ENCODE measurements around the gene LRRC53. TPM values are rescaled to one million over a fixed set of nuclear protein-coding genes. Genes with fewer than 3 reads are reported as not detected.

Gene LRRC53
- not detected for polyA plus RNA-seq (2013)

- POLR2A ChIA-PET, result no interaction called here
- Histone ChIP-seq H3K4me3 (ENCODE audit: control insufficient read depth in 1 of 7, extremely low read depth in 1 of 7, insufficient read depth in 4 of 7, low read depth in 2 of 7, low read length in 6 of 7) (no peak within 1 kb of the TSS), H3K4me1 (ENCODE audit: control extremely low read depth in 1 of 4, control insufficient read depth in 4 of 4, insufficient read depth in 4 of 4, low read length in 3 of 4) (no peaks in the 10 kb centered on the region), H3K27ac (ENCODE audit: insufficient read depth in 1 of 2, low read depth in 1 of 2, low read length in 2 of 2, poor library complexity in 1 of 2, severe bottlenecking in 2 of 2) (no peak within 1 kb of the TSS), H3K27me3 (replicated peaks in 2 of 5; ENCODE audit: control insufficient read depth in 4 of 5, insufficient read depth in 5 of 5, low read length in 4 of 5) (no peaks in the 10 kb centered on the region), H3K36me3 (ENCODE audit: control insufficient read depth in 4 of 4, insufficient read depth in 4 of 4, low read length in 3 of 4) (no peaks in the 10 kb centered on the region), H3K9me3 (ENCODE audit: control extremely low read depth in 1 of 5, control insufficient read depth in 4 of 5, insufficient read depth in 2 of 5, low read depth in 1 of 5, low read length in 4 of 5) (no peaks in the 10 kb centered on the region)
- DNase-seq, result no peak
- CTCF ChIA-PET, result no interaction called here
- 100% methylated on average over 1 of the region's 2 CpGs for whole genome bisulfite sequencing (ENCODE audit: insufficient coverage)
Observed at GRCh38 chr1:74512170-74512915, at the start of gene LRRC53. LRRC53 (minus strand) TSS chr1:74512611; CDS start chr1:74483349, 29,262 bp downstream.

- Histone ChIP-seq H3K27me3 (replicated peaks in 2 of 5; ENCODE audit: control insufficient read depth in 4 of 5, insufficient read depth in 5 of 5, low read length in 4 of 5) (no peaks in the 10 kb centered on the region), H3K4me3 (ENCODE audit: control insufficient read depth in 1 of 7, extremely low read depth in 1 of 7, insufficient read depth in 4 of 7, low read depth in 2 of 7, low read length in 6 of 7) (no peak overlapping the region), H3K27ac (ENCODE audit: insufficient read depth in 1 of 2, low read depth in 1 of 2, low read length in 2 of 2, poor library complexity in 1 of 2, severe bottlenecking in 2 of 2) (no peak overlapping the region), H3K4me1 (ENCODE audit: control extremely low read depth in 1 of 4, control insufficient read depth in 4 of 4, insufficient read depth in 4 of 4, low read length in 3 of 4) (no peaks in the 10 kb centered on the region), H3K9me3 (ENCODE audit: control extremely low read depth in 1 of 5, control insufficient read depth in 4 of 5, insufficient read depth in 2 of 5, low read depth in 1 of 5, low read length in 4 of 5) (no peaks in the 10 kb centered on the region), H3K36me3 (ENCODE audit: control insufficient read depth in 4 of 4, insufficient read depth in 4 of 4, low read length in 3 of 4) (no peaks in the 10 kb centered on the region)
- POLR2A ChIA-PET, result no interaction called here
- CTCF ChIA-PET, result no interaction called here
- WGBS (ENCODE audit: insufficient coverage), result 100% methylated on average over 2 of the region's 2 CpGs
- no peak for DNase-seq
Observed at GRCh38 chr1:74549932-74550331, 37.5 kb upstream of the LRRC53 start.

- Histone ChIP-seq H3K27ac (ENCODE audit: insufficient read depth in 1 of 2, low read depth in 1 of 2, low read length in 2 of 2, poor library complexity in 1 of 2, severe bottlenecking in 2 of 2) (no peak overlapping the region), H3K4me1 (ENCODE audit: control extremely low read depth in 1 of 4, control insufficient read depth in 4 of 4, insufficient read depth in 4 of 4, low read length in 3 of 4) (no peaks in the 10 kb centered on the region), H3K4me3 (ENCODE audit: control insufficient read depth in 1 of 7, extremely low read depth in 1 of 7, insufficient read depth in 4 of 7, low read depth in 2 of 7, low read length in 6 of 7) (no peak overlapping the region), H3K27me3 (replicated peaks in 2 of 5; ENCODE audit: control insufficient read depth in 4 of 5, insufficient read depth in 5 of 5, low read length in 4 of 5) (no peaks in the 10 kb centered on the region), H3K36me3 (ENCODE audit: control insufficient read depth in 4 of 4, insufficient read depth in 4 of 4, low read length in 3 of 4) (no peaks in the 10 kb centered on the region), H3K9me3 (ENCODE audit: control extremely low read depth in 1 of 5, control insufficient read depth in 4 of 5, insufficient read depth in 2 of 5, low read depth in 1 of 5, low read length in 4 of 5) (no peaks in the 10 kb centered on the region)
- ChIA-PET POLR2A (no interaction called here), CTCF (no interaction called here)
- DNase-seq, result no peak
- WGBS (ENCODE audit: insufficient coverage), result 88% methylated on average over 1 of the region's 4 CpGs
Observed at GRCh38 chr1:74548961-74549750, 36.7 kb upstream of the LRRC53 start.

GRCh38 chr1:74545821-74546220 is 33.4 kb upstream of the LRRC53 start:
- no peak overlapping the region for H3K4me3 ChIP-seq (ENCODE audit: control insufficient read depth in 1 of 7, extremely low read depth in 1 of 7, insufficient read depth in 4 of 7, low read depth in 2 of 7, low read length in 6 of 7)
- no peaks in the 10 kb centered on the region for H3K36me3 ChIP-seq (ENCODE audit: control insufficient read depth in 4 of 4, insufficient read depth in 4 of 4, low read length in 3 of 4)
- no peak overlapping the region for H3K27ac ChIP-seq (ENCODE audit: insufficient read depth in 1 of 2, low read depth in 1 of 2, low read length in 2 of 2, poor library complexity in 1 of 2, severe bottlenecking in 2 of 2)
- CTCF ChIA-PET, result no interaction called here
- H3K4me1 ChIP-seq (ENCODE audit: control extremely low read depth in 1 of 4, control insufficient read depth in 4 of 4, insufficient read depth in 4 of 4, low read length in 3 of 4), result no peaks in the 10 kb centered on the region
- H3K9me3 ChIP-seq (ENCODE audit: control extremely low read depth in 1 of 5, control insufficient read depth in 4 of 5, insufficient read depth in 2 of 5, low read depth in 1 of 5, low read length in 4 of 5), result no peaks in the 10 kb centered on the region
- no peaks in the 10 kb centered on the region for H3K27me3 ChIP-seq (replicated peaks in 2 of 5; ENCODE audit: control insufficient read depth in 4 of 5, insufficient read depth in 5 of 5, low read length in 4 of 5)
- POLR2A ChIA-PET, result no interaction called here
- 80% methylated on average over 1 of the region's 2 CpGs for WGBS (ENCODE audit: insufficient coverage)
- no peak for DNase-seq

- Histone ChIP-seq H3K9me3 (ENCODE audit: control extremely low read depth in 1 of 5, control insufficient read depth in 4 of 5, insufficient read depth in 2 of 5, low read depth in 1 of 5, low read length in 4 of 5) (no peaks in the 10 kb centered on the region), H3K4me1 (ENCODE audit: control extremely low read depth in 1 of 4, control insufficient read depth in 4 of 4, insufficient read depth in 4 of 4, low read length in 3 of 4) (no peaks in the 10 kb centered on the region), H3K36me3 (ENCODE audit: control insufficient read depth in 4 of 4, insufficient read depth in 4 of 4, low read length in 3 of 4) (no peaks in the 10 kb centered on the region), H3K27ac (ENCODE audit: insufficient read depth in 1 of 2, low read depth in 1 of 2, low read length in 2 of 2, poor library complexity in 1 of 2, severe bottlenecking in 2 of 2) (no peak overlapping the region), H3K27me3 (replicated peaks in 2 of 5; ENCODE audit: control insufficient read depth in 4 of 5, insufficient read depth in 5 of 5, low read length in 4 of 5) (no peaks in the 10 kb centered on the region), H3K4me3 (ENCODE audit: control insufficient read depth in 1 of 7, extremely low read depth in 1 of 7, insufficient read depth in 4 of 7, low read depth in 2 of 7, low read length in 6 of 7) (no peak overlapping the region)
- CTCF ChIA-PET, result no interaction called here
- POLR2A ChIA-PET, result no interaction called here
- no peak for DNase-seq
- WGBS (ENCODE audit: insufficient coverage), result no CpG with 5 or more reads among the region's 3 CpGs
Observed at GRCh38 chr1:74534241-74534640, 21.8 kb upstream of the LRRC53 start.

GRCh38 chr1:74531796-74532195 is 19.4 kb upstream of the LRRC53 start:
- no peak for DNase-seq
- no peaks in the 10 kb centered on the region for H3K9me3 ChIP-seq (ENCODE audit: control extremely low read depth in 1 of 5, control insufficient read depth in 4 of 5, insufficient read depth in 2 of 5, low read depth in 1 of 5, low read length in 4 of 5)
- ChIA-PET CTCF (no interaction called here), POLR2A (no interaction called here)
- WGBS (ENCODE audit: insufficient coverage), result 100% methylated on average over 1 of the region's 1 CpG
- H3K4me3 ChIP-seq (ENCODE audit: control insufficient read depth in 1 of 7, extremely low read depth in 1 of 7, insufficient read depth in 4 of 7, low read depth in 2 of 7, low read length in 6 of 7), result no peak overlapping the region
- H3K27ac ChIP-seq (ENCODE audit: insufficient read depth in 1 of 2, low read depth in 1 of 2, low read length in 2 of 2, poor library complexity in 1 of 2, severe bottlenecking in 2 of 2), result no peak overlapping the region
- no peaks in the 10 kb centered on the region for H3K36me3 ChIP-seq (ENCODE audit: control insufficient read depth in 4 of 4, insufficient read depth in 4 of 4, low read length in 3 of 4)
- no peaks in the 10 kb centered on the region for H3K27me3 ChIP-seq (replicated peaks in 2 of 5; ENCODE audit: control insufficient read depth in 4 of 5, insufficient read depth in 5 of 5, low read length in 4 of 5)
- no peaks in the 10 kb centered on the region for H3K4me1 ChIP-seq (ENCODE audit: control extremely low read depth in 1 of 4, control insufficient read depth in 4 of 4, insufficient read depth in 4 of 4, low read length in 3 of 4)

- no peaks in the 10 kb centered on the region for H3K9me3 ChIP-seq (ENCODE audit: control extremely low read depth in 1 of 5, control insufficient read depth in 4 of 5, insufficient read depth in 2 of 5, low read depth in 1 of 5, low read length in 4 of 5)
- H3K27ac ChIP-seq (ENCODE audit: insufficient read depth in 1 of 2, low read depth in 1 of 2, low read length in 2 of 2, poor library complexity in 1 of 2, severe bottlenecking in 2 of 2), result no peak overlapping the region
- ChIA-PET POLR2A (no interaction called here), CTCF (no interaction called here)
- H3K27me3 ChIP-seq (replicated peaks in 2 of 5; ENCODE audit: control insufficient read depth in 4 of 5, insufficient read depth in 5 of 5, low read length in 4 of 5), result no peaks in the 10 kb centered on the region
- H3K36me3 ChIP-seq (ENCODE audit: control insufficient read depth in 4 of 4, insufficient read depth in 4 of 4, low read length in 3 of 4), result no peaks in the 10 kb centered on the region
- no peak overlapping the region for H3K4me3 ChIP-seq (ENCODE audit: control insufficient read depth in 1 of 7, extremely low read depth in 1 of 7, insufficient read depth in 4 of 7, low read depth in 2 of 7, low read length in 6 of 7)
- H3K4me1 ChIP-seq (ENCODE audit: control extremely low read depth in 1 of 4, control insufficient read depth in 4 of 4, insufficient read depth in 4 of 4, low read length in 3 of 4), result no peaks in the 10 kb centered on the region
- no peak for DNase-seq
Observed at GRCh38 chr1:74530892-74531291, 18.5 kb upstream of the LRRC53 start.

Measured in common myeloid progenitor, CD34-positive (primary cell).